CD4-positive, alpha-beta T cell (primary cell): ENCODE measurements around the gene NOB1. TPM values are rescaled to one million over a fixed set of nuclear protein-coding genes. Genes with fewer than 3 reads are reported as not detected.

Experiments used
- ATAC-seq: fragments of 200-7000 bp; cut with Tn5 transposase; one replicate; pipeline ENCODE4 v1.10.0; 2022; ENCODE audit warnings: mild to moderate bottlenecking; ENCODE audit not compliant: poor library complexity
- CTCF ChIA-PET: fragments of 350-600 bp; sonication (Branson Sonifier 250); formaldehyde crosslinking; loops from one replicate; lab custom pipeline; 2021; ENCODE audit warnings: antibody characterized with exemption, inconsistent platforms; lab: Charles Lee
- POLR2A ChIA-PET: fragments of 350-600 bp; sonication (Branson Sonifier 250); formaldehyde crosslinking; loops from one replicate; lab custom pipeline; 2021; ENCODE audit warnings: antibody characterized with exemption, inconsistent platforms; lab: Charles Lee
- DNase-seq, 14 experiments: peaks; one replicate each; pipeline ENCODE4 v3.0.0-alpha.2; 2013 to 2020; ENCODE audit warnings: mixed read lengths in 2 of 14
- H3K27ac ChIP-seq, 2 donors: one replicate each; pipeline versions ENCODE4 v1.5.1 to v1.7.0; 2013; ENCODE audit warnings: low read length in 2 of 2, low read depth in 1 of 2, mild to moderate bottlenecking in 1 of 2
- H3K27me3 ChIP-seq, 2 experiments: 1 replicate in 1 of 2; 2 replicates in 1 of 2; pipeline versions ENCODE4 v1.6.1 to v1.7.0; 2013; ENCODE audit warnings: low read length in 2 of 2, control low read depth in 1 of 2, mild to moderate bottlenecking in 1 of 2, moderate library complexity in 1 of 2; ENCODE audit not compliant: insufficient read depth in 2 of 2, control insufficient read depth in 1 of 2
- H3K36me3 ChIP-seq: one replicate; pipeline ENCODE4 v1.6.1; 2013; ENCODE audit warnings: low read length, control low read depth; ENCODE audit not compliant: insufficient read depth
- H3K4me1 ChIP-seq: one replicate; pipeline ENCODE4 v1.6.1; 2013; ENCODE audit warnings: low read length, control low read depth; ENCODE audit not compliant: insufficient read depth
- H3K4me3 ChIP-seq: one replicate; pipeline ENCODE4 v1.5.1; 2013; ENCODE audit warnings: mild to moderate bottlenecking, low read length, moderate library complexity
- H3K9me3 ChIP-seq, 2 experiments: 1 replicate in 1 of 2; 2 replicates in 1 of 2; pipeline versions ENCODE4 v1.6.1 to v1.7.0; 2013; ENCODE audit warnings: low read length in 2 of 2, mild to moderate bottlenecking in 2 of 2, control low read depth in 1 of 2, moderate library complexity in 1 of 2; ENCODE audit not compliant: control insufficient read depth in 1 of 2, insufficient read depth in 1 of 2
- H3K27ac Mint-ChIP-seq: one replicate; pipeline ENCODE4 v1.8.0; 2020; ENCODE audit warnings: mixed read lengths
- H3K27me3 Mint-ChIP-seq: one replicate; pipeline ENCODE4 v1.8.0; 2021; ENCODE audit warnings: mixed read lengths
- H3K36me3 Mint-ChIP-seq: one replicate; pipeline ENCODE4 v1.8.0; 2021; ENCODE audit warnings: low read depth, mixed read lengths
- H3K4me1 Mint-ChIP-seq: one replicate; pipeline ENCODE4 v1.8.0; 2021; ENCODE audit warnings: low read depth, mixed read lengths
- H3K4me3 Mint-ChIP-seq: one replicate; pipeline ENCODE4 v1.8.0; 2020; ENCODE audit warnings: mild to moderate bottlenecking, mixed read lengths
- H3K9me3 Mint-ChIP-seq: one replicate; pipeline ENCODE4 v1.8.0; 2020; ENCODE audit warnings: mixed read lengths
- intact Hi-C, 2 experiments: fragments of 100-400 bp; cut with DNase I in 1 of 2; cut with micrococcal nuclease in 1 of 2; formaldehyde crosslinking; loops; one replicate each; pipeline versions ENCODE4 v1.15.1 to v1.9.0; 2023 to 2025; cut with DNase I, micrococcal nuclease
- total RNA-seq, 174 experiments: library from RNA in 2 of 174; stranded (reverse) in 2 of 174; gene quantifications; one replicate each; pipeline ENCODE4 v1.2.3 and lab custom pipeline; 2021 to 2026
- TF ChIP-seq, protein P1 (sequence below): fragments of 200-600 bp; IDR thresholded peaks from one replicate; pipeline ENCODE4 v1.8.0; 2022; ENCODE audit warnings: antibody characterized with exemption, mild to moderate bottlenecking

Gene NOB1
- total RNA-seq, 2 experiments from 2014 or later, result 31.0 to 33.9 TPM

DNA sequence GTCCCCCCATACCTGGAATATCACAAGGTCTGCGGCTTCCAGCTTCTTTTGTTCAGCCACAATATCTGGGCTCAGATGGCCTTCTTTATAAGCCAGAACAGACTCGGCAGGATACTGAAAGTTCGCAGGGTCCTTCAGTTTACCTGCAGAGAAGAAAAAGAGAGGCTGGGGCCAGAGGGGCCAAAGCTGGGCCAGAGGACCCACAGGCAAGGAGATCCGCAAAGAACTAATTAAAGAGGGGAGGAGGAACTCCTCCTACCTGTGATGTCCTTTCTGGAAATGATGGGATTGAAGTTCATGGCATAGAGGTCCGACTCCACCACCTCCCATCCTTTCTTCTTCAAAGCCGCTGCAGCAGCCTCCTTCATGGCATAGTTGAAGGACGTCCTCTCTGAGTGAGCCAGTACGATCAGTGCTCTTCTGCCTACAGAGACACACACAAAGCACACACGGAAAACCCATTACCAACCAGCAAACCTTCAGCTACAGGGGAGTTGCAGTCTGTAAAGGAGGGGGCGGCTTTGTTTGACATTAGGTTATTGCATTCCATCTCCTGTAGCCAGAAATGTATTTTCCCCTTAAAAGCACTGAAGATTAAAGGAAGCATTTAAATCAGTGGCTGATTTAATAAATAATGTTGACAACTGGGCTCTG is 36.5 kb downstream of the NOB1 start:
- CTCF ChIA-PET, result interaction anchor here (0.6 kb wide), 1 partner anchor 816 kb away, joined by 3 read pairs; no protein-coding TSS in a partner anchor

DNA sequence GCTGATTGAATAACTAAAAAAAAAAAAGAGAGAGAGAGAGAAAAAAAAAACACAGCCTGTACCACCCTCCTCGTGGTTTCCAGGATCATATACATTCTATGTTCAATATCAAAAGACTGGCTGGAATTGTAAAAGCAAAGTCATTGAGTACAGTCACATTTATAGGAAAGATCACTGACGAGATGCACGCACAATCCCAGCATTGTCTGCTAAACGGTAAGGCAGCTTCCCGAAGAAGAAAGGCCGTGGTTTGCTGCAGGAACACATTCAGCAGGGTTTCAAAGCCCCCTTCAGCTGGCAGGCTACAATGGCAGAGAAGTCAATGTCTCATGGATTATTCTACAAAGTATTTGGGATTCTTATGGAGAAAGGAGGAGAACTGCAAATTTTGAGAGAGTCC is 37.7 kb downstream of the NOB1 start:
- Histone ChIP-seq H3K4me1 (no peaks in the 10 kb centered on the region), H3K9me3 (no peaks in the 10 kb centered on the region), H3K4me3 (no peak overlapping the region), H3K27me3 (no peaks in the 10 kb centered on the region), H3K36me3 (no peaks in the 10 kb centered on the region), H3K27ac (no peak overlapping the region)
- ATAC-seq, result no peak
- Mint-ChIP-seq H3K27me3 (no peaks in the 10 kb centered on the region), H3K27ac (no peak overlapping the region), H3K4me3 (no peak overlapping the region), H3K4me1 (no peaks in the 10 kb centered on the region), H3K36me3 (no peaks in the 10 kb centered on the region), H3K9me3 (no peaks in the 10 kb centered on the region)
- intact Hi-C loops, result no loop called here
- POLR2A ChIA-PET, result interaction anchor here (1.3 kb wide), 1 partner anchor 9 kb away, joined by 3 read pairs; the partner anchor contains the start of gene NQO1
- TF ChIP-seq, protein P1, sequence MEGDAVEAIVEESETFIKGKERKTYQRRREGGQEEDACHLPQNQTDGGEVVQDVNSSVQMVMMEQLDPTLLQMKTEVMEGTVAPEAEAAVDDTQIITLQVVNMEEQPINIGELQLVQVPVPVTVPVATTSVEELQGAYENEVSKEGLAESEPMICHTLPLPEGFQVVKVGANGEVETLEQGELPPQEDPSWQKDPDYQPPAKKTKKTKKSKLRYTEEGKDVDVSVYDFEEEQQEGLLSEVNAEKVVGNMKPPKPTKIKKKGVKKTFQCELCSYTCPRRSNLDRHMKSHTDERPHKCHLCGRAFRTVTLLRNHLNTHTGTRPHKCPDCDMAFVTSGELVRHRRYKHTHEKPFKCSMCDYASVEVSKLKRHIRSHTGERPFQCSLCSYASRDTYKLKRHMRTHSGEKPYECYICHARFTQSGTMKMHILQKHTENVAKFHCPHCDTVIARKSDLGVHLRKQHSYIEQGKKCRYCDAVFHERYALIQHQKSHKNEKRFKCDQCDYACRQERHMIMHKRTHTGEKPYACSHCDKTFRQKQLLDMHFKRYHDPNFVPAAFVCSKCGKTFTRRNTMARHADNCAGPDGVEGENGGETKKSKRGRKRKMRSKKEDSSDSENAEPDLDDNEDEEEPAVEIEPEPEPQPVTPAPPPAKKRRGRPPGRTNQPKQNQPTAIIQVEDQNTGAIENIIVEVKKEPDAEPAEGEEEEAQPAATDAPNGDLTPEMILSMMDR, result no peak
- CTCF ChIA-PET, result no interaction called here
- DNase-seq, result no peak

More for the DNA sequence above, 36.5 kb downstream of the NOB1 start:
- H3K4me3 Mint-ChIP-seq, result peak overlapping the region; percentile 15
- intact Hi-C loops, result no loop called here
- no peak overlapping the region for H3K4me3 ChIP-seq
- H3K9me3 Mint-ChIP-seq, result no peaks in the 10 kb centered on the region
- no peaks in the 10 kb centered on the region for H3K27me3 ChIP-seq
- H3K27ac Mint-ChIP-seq, result no peak overlapping the region
- no peaks in the 10 kb centered on the region for H3K4me1 Mint-ChIP-seq
- TF ChIP-seq, protein P1, result no peak
- no peaks in the 10 kb centered on the region for H3K27me3 Mint-ChIP-seq
- no peaks in the 10 kb centered on the region for H3K36me3 ChIP-seq
- H3K9me3 ChIP-seq, result no peaks in the 10 kb centered on the region
- H3K36me3 Mint-ChIP-seq, result no peaks in the 10 kb centered on the region
- DNase-seq, result no peak
- POLR2A ChIA-PET, result no interaction called here
- H3K27ac ChIP-seq, result no peak overlapping the region
- no peak for ATAC-seq
- no peaks in the 10 kb centered on the region for H3K4me1 ChIP-seq

DNA sequence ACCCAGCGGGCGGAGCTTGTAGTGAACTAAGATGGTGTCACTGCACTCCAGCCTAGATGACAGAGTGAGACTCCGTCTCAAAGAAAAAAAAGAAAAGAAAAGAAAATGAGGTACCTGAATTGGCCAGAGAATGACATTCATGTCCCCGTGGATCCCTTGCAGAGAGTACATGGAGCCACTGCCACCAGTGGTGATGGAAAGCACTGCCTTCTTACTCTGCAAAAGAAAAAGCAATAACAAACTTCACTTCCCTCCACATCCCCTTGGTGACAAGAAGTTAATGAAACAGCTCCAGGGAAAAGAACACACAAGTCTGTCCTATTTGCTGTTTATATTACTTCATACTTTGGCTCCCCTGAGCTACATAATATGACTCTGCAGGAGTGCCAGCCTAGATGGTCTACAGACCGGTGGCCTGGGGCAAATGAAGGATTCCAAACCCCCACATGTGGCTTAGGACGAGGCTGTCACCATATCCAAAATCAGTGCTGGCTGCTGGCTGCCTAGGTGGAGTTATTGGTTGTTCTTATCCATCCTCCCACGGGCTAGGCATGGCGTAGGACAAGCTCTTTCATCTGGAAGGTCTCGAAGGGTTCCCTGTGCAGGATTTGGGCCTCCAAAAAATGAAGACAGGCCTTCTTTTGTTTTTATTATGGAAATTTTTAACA is 41.7 kb downstream of the NOB1 start:
- no peak for DNase-seq
- no peaks in the 10 kb centered on the region for H3K27me3 Mint-ChIP-seq
- H3K36me3 ChIP-seq, result no peaks in the 10 kb centered on the region
- CTCF ChIA-PET, result no interaction called here
- no peaks in the 10 kb centered on the region for H3K36me3 Mint-ChIP-seq
- H3K4me3 ChIP-seq, result no peak overlapping the region
- H3K9me3 Mint-ChIP-seq, result no peaks in the 10 kb centered on the region
- H3K4me1 ChIP-seq, result no peaks in the 10 kb centered on the region
- POLR2A ChIA-PET, result interaction anchor here (0.5 kb wide), 1 partner anchor 392 kb away, joined by 3 read pairs; no protein-coding TSS in a partner anchor
- TF ChIP-seq, protein P1, result no peak
- intact Hi-C loops, result no loop called here
- H3K9me3 ChIP-seq, result no peaks in the 10 kb centered on the region
- H3K4me3 Mint-ChIP-seq, result no peak overlapping the region
- H3K27ac ChIP-seq, result no peak overlapping the region
- no peak overlapping the region for H3K27ac Mint-ChIP-seq
- no peaks in the 10 kb centered on the region for H3K27me3 ChIP-seq
- H3K4me1 Mint-ChIP-seq, result peaks cover 4% of the 10 kb centered on the region
- no peak for ATAC-seq
